HFFc6 (cell line): ENCODE results near the gene ARHGAP1. TPM values are rescaled to one million over a fixed set of nuclear protein-coding genes. Genes with fewer than 3 reads are reported as not detected.
"Not testable (repeated sequence)": the region's sequence is repeated elsewhere in the genome, so short reads cannot be mapped to it uniquely, and the experiment has no call there.

ENCODE experiments used
- DNase-seq: peaks from one replicate; pipeline ENCODE4 v3.0.0-alpha.2; 2018
- H3K27ac Mint-ChIP-seq: 2 replicates; pipeline ENCODE4 v1.8.0; 2020; ENCODE audit warnings: mild to moderate bottlenecking, mixed read lengths
- H3K27me3 Mint-ChIP-seq: 2 replicates; pipeline ENCODE4 v1.8.0; 2021; ENCODE audit warnings: mild to moderate bottlenecking, moderate library complexity, mixed read lengths; ENCODE audit not compliant: insufficient read depth
- H3K36me3 Mint-ChIP-seq: 2 replicates; pipeline ENCODE4 v1.8.0; 2021; ENCODE audit warnings: low read depth, mixed read lengths
- H3K4me1 Mint-ChIP-seq: 2 replicates; pipeline ENCODE4 v1.8.0; 2020; ENCODE audit warnings: low read depth, mixed read lengths
- H3K4me3 Mint-ChIP-seq: 2 replicates; pipeline ENCODE4 v1.8.0; 2020; ENCODE audit warnings: mild to moderate bottlenecking, moderate library complexity, mixed read lengths
- H3K9me3 Mint-ChIP-seq: 2 replicates; pipeline ENCODE4 v1.8.0; 2020; ENCODE audit warnings: mild to moderate bottlenecking, mixed read lengths
- CTCF ChIP-seq: fragments of 200-600 bp; sonication (generic); IDR thresholded peaks from 2 replicates; pipeline ENCODE4 v1.5.0; 2021; ENCODE audit warnings: antibody characterized with exemption, mild to moderate bottlenecking
- total RNA-seq, 6 experiments: library from RNA; stranded (reverse); fragmentation: NEBNext Ultra II Directional; extraction: Animal tissue kit (Norgen Biotek cat#: 25700); gene quantifications; 2 replicates in 1 of 6; 3 replicates in 5 of 6; pipeline ENCODE4 v1.2.3, GENCODE V29; 2021

ARHGAP1 gene
- total RNA-seq, 6 experiments from 2014 or later: 107 to 134 (median 110) TPM

- Mint-ChIP-seq H3K4me3 (no peak overlapping the region), H3K27ac (no peak overlapping the region)
Measured at GRCh38 chr11:46673713-46674462, 26.5 kb downstream of the ARHGAP1 start.

GRCh38 chr11:46672381-46672839 is 28.0 kb downstream of the ARHGAP1 start:
- Mint-ChIP-seq H3K27ac (no peak overlapping the region), H3K4me3 (no peak overlapping the region), H3K36me3 (peaks cover 24% of the 10 kb centered on the region), H3K4me1 (peaks cover 33% of the 10 kb centered on the region), H3K9me3 (no peaks in the 10 kb centered on the region; the same call in 1 of the 2 replicates), H3K27me3 (peaks cover 3% of the 10 kb centered on the region; the same call in 1 of the 2 replicates)
- no peak for TF ChIP-seq CTCF
- DNase-seq: no peak

More at GRCh38 chr11:46673713-46674462, 26.5 kb downstream of the ARHGAP1 start:
- peaks cover 5% of the 10 kb centered on the region; the same call in 1 of the 2 replicates for H3K27me3 Mint-ChIP-seq
- peaks cover 31% of the 10 kb centered on the region for H3K36me3 Mint-ChIP-seq
- H3K9me3 Mint-ChIP-seq: no peaks in the 10 kb centered on the region; the same call in 1 of the 2 replicates
- H3K4me1 Mint-ChIP-seq: peaks cover 41% of the 10 kb centered on the region
- TF ChIP-seq CTCF: no peak
- no peak for DNase-seq

- Mint-ChIP-seq H3K4me1 (peaks cover 33% of the 10 kb centered on the region), H3K27ac (no peak overlapping the region), H3K9me3 (no peaks in the 10 kb centered on the region; the same call in 1 of the 2 replicates), H3K27me3 (peaks cover 3% of the 10 kb centered on the region; the same call in 1 of the 2 replicates), H3K36me3 (peaks cover 20% of the 10 kb centered on the region), H3K4me3 (no peak overlapping the region)
- no peak for DNase-seq
- TF ChIP-seq CTCF: no peak
Measured at GRCh38 chr11:46671958-46672315, 28.5 kb downstream of the ARHGAP1 start.

- not testable (repeated sequence) for H3K9me3 Mint-ChIP-seq, H3K4me3 Mint-ChIP-seq, DNase-seq, H3K27me3 Mint-ChIP-seq
- peak overlapping the region; percentile 69; the same call in 1 of the 2 replicates for H3K27ac Mint-ChIP-seq
- H3K4me1 Mint-ChIP-seq: peaks cover 28% of the 10 kb centered on the region
- H3K36me3 Mint-ChIP-seq: peaks cover 28% of the 10 kb centered on the region
Measured at GRCh38 chr11:46670521-46670920, 29.9 kb downstream of the ARHGAP1 start.

GRCh38 chr11:46669711-46670139 is 30.7 kb downstream of the ARHGAP1 start:
- Mint-ChIP-seq H3K9me3 (no peaks in the 10 kb centered on the region), H3K4me3 (no peak overlapping the region), H3K36me3 (peaks cover 28% of the 10 kb centered on the region), H3K4me1 (peaks cover 20% of the 10 kb centered on the region), H3K27ac (peak overlapping the region; percentile 57), H3K27me3 (no peaks in the 10 kb centered on the region)
- TF ChIP-seq CTCF: peak; percentile 55
- no peak for DNase-seq

- no peak for TF ChIP-seq CTCF
- Mint-ChIP-seq H3K4me1 (peaks cover 21% of the 10 kb centered on the region), H3K4me3 (no peak overlapping the region), H3K27ac (no peak overlapping the region), H3K9me3 (no peaks in the 10 kb centered on the region), H3K27me3 (no peaks in the 10 kb centered on the region), H3K36me3 (peaks cover 28% of the 10 kb centered on the region)
- no peak for DNase-seq
Measured at GRCh38 chr11:46668480-46669085, 31.8 kb downstream of the ARHGAP1 start.
